ENCODE results near the gene PRR14L. TPM values are rescaled to one million over a fixed set of nuclear protein-coding genes. Genes with fewer than 3 reads are reported as not detected.
"Not testable (repeated sequence)": the region's sequence is repeated elsewhere in the genome, so short reads cannot be mapped to it uniquely, and the experiment has no call there.

Gene PRR14L
- total and polyA plus RNA-seq, 5 donors from 2014 or later: 12.0 to 48.1 (median 21.8) TPM

DNA sequence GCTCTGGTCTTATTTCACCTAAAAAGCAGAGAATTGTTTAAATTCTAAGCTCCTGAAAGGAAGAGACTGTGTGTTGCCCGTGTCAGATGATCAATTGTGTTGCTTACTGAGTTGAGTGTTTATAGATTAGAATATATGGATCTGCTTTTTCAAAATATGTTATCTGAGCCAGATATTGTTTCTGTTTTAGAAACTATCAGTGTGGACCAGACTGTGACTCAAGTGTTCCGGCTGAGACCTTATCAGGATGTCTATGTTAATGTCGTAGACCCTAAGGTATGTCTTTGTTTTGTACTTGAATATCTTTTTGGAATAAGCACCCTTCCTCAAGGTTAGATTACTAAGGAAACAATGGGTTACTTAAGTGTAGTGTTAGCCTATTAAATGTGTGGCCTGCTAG, 14.9 kb upstream of the PRR14L start:
- H3K4me1 ChIP-seq (ENCODE audit: control insufficient read depth, insufficient read depth, low read length, poor library complexity, severe bottlenecking): no peaks in the 10 kb centered on the region
- Mint-ChIP-seq H3K4me1 (peaks cover 0 to 5% (median 2%) of the 10 kb centered on the region in 4 donors), H3K4me3 (no peak overlapping the region), H3K27me3 (no peaks in the 10 kb centered on the region), H3K9me3 (no peaks in the 10 kb centered on the region), H3K27ac (peak overlapping the region in 2 of 3 donors; percentile 12 to 74), H3K36me3 (peaks cover 28% of the 10 kb centered on the region)
- H3K9me3 ChIP-seq (ENCODE audit: control insufficient read depth in 2 of 2, low read length in 2 of 2): no peaks in the 10 kb centered on the region
- H3K4me3 ChIP-seq (ENCODE audit: low read depth, low read length): no peak overlapping the region
- peaks cover 39% of the 10 kb centered on the region for H3K36me3 ChIP-seq (ENCODE audit: control insufficient read depth, insufficient read depth, low read length)
- no peak for ATAC-seq (ENCODE audit: low read depth in 2 of 2)
- H3K27ac ChIP-seq (ENCODE audit: insufficient read depth, low read length, poor library complexity, severe bottlenecking): no peak overlapping the region
- no peaks in the 10 kb centered on the region for H3K27me3 ChIP-seq (ENCODE audit: control insufficient read depth, insufficient read depth, low read length)
- DNase-seq: no peak

DNA sequence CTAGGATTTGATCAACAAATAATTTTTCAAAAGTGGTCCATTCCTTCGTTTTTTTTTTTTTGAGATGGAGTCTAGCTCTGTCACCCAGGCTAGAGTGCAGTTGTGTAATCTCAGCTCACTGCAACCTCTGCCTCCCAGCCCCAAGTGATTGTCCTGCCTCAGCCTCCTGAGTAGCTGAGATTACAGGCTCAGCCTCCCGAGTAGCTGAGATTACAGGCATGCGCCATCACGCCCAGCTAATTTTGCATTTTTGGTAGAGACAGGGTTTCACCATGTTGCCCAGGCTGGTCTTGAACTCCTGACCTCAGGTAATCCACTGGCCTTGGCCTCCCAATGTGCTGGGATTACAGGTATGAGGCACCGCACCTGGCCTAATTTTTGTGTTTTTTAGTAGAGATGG, 8.9 kb upstream of the PRR14L start:
- H3K27ac Mint-ChIP-seq: not testable (repeated sequence)

DNA sequence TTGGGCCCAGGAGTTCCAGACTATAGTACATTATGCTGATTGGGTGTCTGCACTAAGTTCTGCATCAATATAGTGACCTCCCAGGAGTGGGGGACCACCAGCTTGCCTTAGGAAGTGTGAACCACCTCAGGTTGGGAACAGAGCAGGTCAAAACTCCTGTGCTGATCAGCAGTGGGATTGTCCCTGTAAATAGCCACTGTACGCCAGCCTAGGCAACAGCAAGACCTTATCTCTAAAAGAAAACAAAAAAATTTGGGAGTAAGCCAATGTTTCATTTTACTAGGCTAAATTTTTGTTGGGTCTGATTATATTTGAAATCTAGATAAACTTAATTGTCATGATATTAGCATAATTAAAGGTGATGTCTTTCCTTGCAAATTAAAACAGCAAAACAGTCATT, 7.3 kb upstream of the PRR14L start:
- Histone ChIP-seq H3K27me3 (ENCODE audit: control insufficient read depth, insufficient read depth, low read length) (no peaks in the 10 kb centered on the region), H3K4me1 (ENCODE audit: control insufficient read depth, insufficient read depth, low read length, poor library complexity, severe bottlenecking) (peaks cover 18% of the 10 kb centered on the region), H3K9me3 (ENCODE audit: control insufficient read depth in 2 of 2, low read length in 2 of 2) (no peaks in the 10 kb centered on the region), H3K27ac (ENCODE audit: insufficient read depth, low read length, poor library complexity, severe bottlenecking) (no peak overlapping the region), H3K4me3 (ENCODE audit: low read depth, low read length) (no peak overlapping the region), H3K36me3 (ENCODE audit: control insufficient read depth, insufficient read depth, low read length) (peaks cover 8% of the 10 kb centered on the region)
- Mint-ChIP-seq H3K9me3 (no peaks in the 10 kb centered on the region), H3K27ac (no peak overlapping the region), H3K4me1 (peaks cover 14 to 41% (median 28%) of the 10 kb centered on the region in 4 donors), H3K27me3 (peaks cover 7% of the 10 kb centered on the region), H3K36me3 (peaks cover 12% of the 10 kb centered on the region), H3K4me3 (no peak overlapping the region)
- DNase-seq (no peak), ATAC-seq (ENCODE audit: low read depth in 2 of 2) (no peak)

More for the DNA sequence above, 8.9 kb upstream of the PRR14L start:
- not testable (repeated sequence) for ATAC-seq (ENCODE audit: low read depth in 2 of 2); H3K4me3 ChIP-seq (ENCODE audit: low read depth, low read length); H3K27ac ChIP-seq (ENCODE audit: insufficient read depth, low read length, poor library complexity, severe bottlenecking); H3K27me3 Mint-ChIP-seq; H3K36me3 ChIP-seq (ENCODE audit: control insufficient read depth, insufficient read depth, low read length); H3K4me1 ChIP-seq (ENCODE audit: control insufficient read depth, insufficient read depth, low read length, poor library complexity, severe bottlenecking); H3K4me3 Mint-ChIP-seq; H3K9me3 ChIP-seq (ENCODE audit: control insufficient read depth in 2 of 2, low read length in 2 of 2); H3K27me3 ChIP-seq (ENCODE audit: control insufficient read depth, insufficient read depth, low read length); H3K9me3 Mint-ChIP-seq; DNase-seq
- H3K36me3 Mint-ChIP-seq: peaks cover 12% of the 10 kb centered on the region
- peaks cover 9 to 29% (median 20%) of the 10 kb centered on the region in 4 donors for H3K4me1 Mint-ChIP-seq

DNA sequence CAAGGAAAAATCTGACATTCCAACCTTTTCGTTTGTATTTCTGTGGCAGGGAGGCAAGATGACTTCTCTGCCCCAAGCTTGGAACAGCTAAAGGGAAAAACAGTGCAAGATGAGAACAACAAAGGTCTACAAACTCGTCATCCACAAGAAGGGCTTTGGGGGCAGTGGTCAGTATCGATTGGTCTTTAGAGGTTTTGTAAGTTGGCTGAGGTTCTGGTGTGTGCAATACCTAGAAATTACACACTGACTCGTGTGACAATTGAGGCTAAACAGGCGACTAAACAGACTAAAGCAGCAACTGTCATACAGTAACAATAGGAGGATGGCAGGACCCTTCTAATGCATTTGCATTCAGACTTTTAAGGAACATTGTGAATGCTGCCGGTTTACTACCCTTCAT, 4.9 kb upstream of the PRR14L start:
- peak overlapping the region; percentile 72 to 94 (median 94) for H3K4me3 Mint-ChIP-seq
- H3K27ac Mint-ChIP-seq: peak overlapping the region; percentile 95 to 100 (median 97)
- H3K9me3 ChIP-seq (ENCODE audit: control insufficient read depth in 2 of 2, low read length in 2 of 2): no peaks in the 10 kb centered on the region
- H3K36me3 ChIP-seq (ENCODE audit: control insufficient read depth, insufficient read depth, low read length): no peaks in the 10 kb centered on the region
- H3K36me3 Mint-ChIP-seq: peaks cover 3% of the 10 kb centered on the region
- H3K4me1 ChIP-seq (ENCODE audit: control insufficient read depth, insufficient read depth, low read length, poor library complexity, severe bottlenecking): peaks cover 26% of the 10 kb centered on the region
- peaks cover 22 to 48% (median 35%) of the 10 kb centered on the region in 4 donors for H3K4me1 Mint-ChIP-seq
- DNase-seq (no peak), ATAC-seq (ENCODE audit: low read depth in 2 of 2) (no peak)
- H3K27me3 Mint-ChIP-seq: peaks cover 7% of the 10 kb centered on the region
- H3K27me3 ChIP-seq (ENCODE audit: control insufficient read depth, insufficient read depth, low read length): no peaks in the 10 kb centered on the region
- peak overlapping the region; percentile 90 for H3K4me3 ChIP-seq (ENCODE audit: low read depth, low read length)
- H3K27ac ChIP-seq (ENCODE audit: insufficient read depth, low read length, poor library complexity, severe bottlenecking): peak overlapping the region; percentile 87
- no peaks in the 10 kb centered on the region for H3K9me3 Mint-ChIP-seq

DNA sequence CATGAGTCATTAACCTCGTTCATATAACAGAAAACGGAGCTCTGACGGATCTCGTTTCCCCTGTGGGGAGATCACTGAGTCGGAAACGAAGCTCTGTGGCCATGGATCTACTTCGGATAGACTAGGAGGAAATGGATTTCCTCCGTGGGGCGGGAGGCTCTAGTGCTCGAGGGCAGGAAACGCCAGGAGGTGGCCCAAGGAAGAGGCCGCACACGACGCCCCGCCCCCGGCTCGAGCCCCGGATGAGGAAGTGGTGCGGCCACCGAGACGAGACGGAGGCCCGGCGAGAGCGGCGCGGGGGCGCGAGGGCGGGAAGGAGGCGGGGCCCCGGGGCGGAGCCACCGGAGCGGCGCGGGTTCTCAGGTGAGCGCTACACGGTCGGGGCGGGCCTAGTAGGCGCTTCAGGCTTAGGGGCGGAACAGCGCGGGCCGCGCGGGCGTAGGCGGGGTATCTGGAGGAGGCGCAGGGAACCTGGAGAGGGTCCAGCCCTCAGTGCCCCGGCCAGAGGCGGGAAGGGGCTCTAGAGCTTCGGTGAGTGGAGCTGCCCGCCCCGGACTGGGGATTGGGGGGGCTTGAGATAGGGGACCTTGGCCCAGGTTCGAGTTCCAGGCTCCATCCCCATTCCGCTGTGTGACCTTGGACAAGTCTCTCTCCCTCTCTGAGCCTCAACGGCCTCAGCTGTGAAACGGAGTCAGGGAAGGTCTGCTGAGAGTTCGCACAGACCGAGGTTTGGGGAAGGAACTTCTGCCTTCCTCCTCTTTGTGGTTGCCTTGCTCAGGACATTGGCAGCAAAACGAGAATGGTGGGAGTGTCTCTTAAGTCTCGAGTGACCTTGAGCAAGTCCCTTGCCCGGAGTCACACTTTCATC, 3.9 kb upstream of the PRR14L start, which contains the start of gene DEPDC5:
DEPDC5 (plus strand) TSS at position 386 of the 868 bp plus-strand sequence. CDS start 903 bp downstream, outside the sequence.
- peaks cover 7% of the 10 kb centered on the region for H3K27me3 Mint-ChIP-seq
- H3K9me3 ChIP-seq (ENCODE audit: control insufficient read depth in 2 of 2, low read length in 2 of 2): no peaks in the 10 kb centered on the region
- H3K36me3 Mint-ChIP-seq: peaks cover 3% of the 10 kb centered on the region
- H3K27ac Mint-ChIP-seq: peak within 1 kb of the TSS; percentile 97 to 100 (median 99)
- peak; percentile 95 to 97 (median 96) for DNase-seq
- peak within 1 kb of the TSS; percentile 87 for H3K27ac ChIP-seq (ENCODE audit: insufficient read depth, low read length, poor library complexity, severe bottlenecking)
- peak within 1 kb of the TSS; percentile 90 for H3K4me3 ChIP-seq (ENCODE audit: low read depth, low read length)
- H3K4me3 Mint-ChIP-seq: peak within 1 kb of the TSS; percentile 94 to 95 (median 94)
- no peaks in the 10 kb centered on the region for H3K9me3 Mint-ChIP-seq
- H3K4me1 ChIP-seq (ENCODE audit: control insufficient read depth, insufficient read depth, low read length, poor library complexity, severe bottlenecking): peaks cover 33% of the 10 kb centered on the region
- H3K36me3 ChIP-seq (ENCODE audit: control insufficient read depth, insufficient read depth, low read length): no peaks in the 10 kb centered on the region
- H3K27me3 ChIP-seq (ENCODE audit: control insufficient read depth, insufficient read depth, low read length): no peaks in the 10 kb centered on the region
- H3K4me1 Mint-ChIP-seq: peaks cover 27 to 56% (median 41%) of the 10 kb centered on the region in 4 donors
- peak; percentile 80 to 84 for ATAC-seq (ENCODE audit: low read depth in 2 of 2)

- ATAC-seq (ENCODE audit: low read depth in 2 of 2): no peak
- no peaks in the 10 kb centered on the region for H3K27me3 ChIP-seq (ENCODE audit: control insufficient read depth, insufficient read depth, low read length)
- Mint-ChIP-seq H3K9me3 (no peaks in the 10 kb centered on the region), H3K27ac (peak overlapping the region; percentile 97 to 100 (median 99)), H3K27me3 (peaks cover 7% of the 10 kb centered on the region), H3K36me3 (peaks cover 3% of the 10 kb centered on the region), H3K4me1 (peaks cover 32 to 63% (median 48%) of the 10 kb centered on the region in 4 donors), H3K4me3 (peak overlapping the region; percentile 94 to 95 (median 94))
- H3K4me3 ChIP-seq (ENCODE audit: low read depth, low read length): peak overlapping the region; percentile 83
- DNase-seq: no peak
- no peaks in the 10 kb centered on the region for H3K36me3 ChIP-seq (ENCODE audit: control insufficient read depth, insufficient read depth, low read length)
- H3K4me1 ChIP-seq (ENCODE audit: control insufficient read depth, insufficient read depth, low read length, poor library complexity, severe bottlenecking): peaks cover 40% of the 10 kb centered on the region
- peak overlapping the region; percentile 87 for H3K27ac ChIP-seq (ENCODE audit: insufficient read depth, low read length, poor library complexity, severe bottlenecking)
- H3K9me3 ChIP-seq (ENCODE audit: control insufficient read depth in 2 of 2, low read length in 2 of 2): no peaks in the 10 kb centered on the region
Measured at GRCh38 chr22:31753005-31753633, 3.2 kb upstream of the PRR14L start.

GRCh38 chr22:31752096-31752847, 2.3 kb upstream of the PRR14L start:
- peaks cover 39 to 71% (median 54%) of the 10 kb centered on the region in 4 donors for H3K4me1 Mint-ChIP-seq

More at GRCh38 chr22:31752096-31752847, 2.3 kb upstream of the PRR14L start:
- Mint-ChIP-seq H3K9me3 (no peaks in the 10 kb centered on the region), H3K4me3 (peak overlapping the region in 3 of 4 donors; percentile 84 to 94 (median 94)), H3K27ac (peak overlapping the region; percentile 59 to 99 (median 97)), H3K36me3 (peaks cover 4% of the 10 kb centered on the region), H3K27me3 (peaks cover 7% of the 10 kb centered on the region)
- Histone ChIP-seq H3K9me3 (ENCODE audit: control insufficient read depth in 2 of 2, low read length in 2 of 2) (no peaks in the 10 kb centered on the region), H3K4me3 (ENCODE audit: low read depth, low read length) (no peak overlapping the region), H3K4me1 (ENCODE audit: control insufficient read depth, insufficient read depth, low read length, poor library complexity, severe bottlenecking) (peaks cover 45% of the 10 kb centered on the region), H3K36me3 (ENCODE audit: control insufficient read depth, insufficient read depth, low read length) (no peaks in the 10 kb centered on the region), H3K27me3 (ENCODE audit: control insufficient read depth, insufficient read depth, low read length) (no peaks in the 10 kb centered on the region), H3K27ac (ENCODE audit: insufficient read depth, low read length, poor library complexity, severe bottlenecking) (no peak overlapping the region)
- DNase-seq (no peak), ATAC-seq (ENCODE audit: low read depth in 2 of 2) (no peak)

Data from CD4-positive, CD25-positive, alpha-beta regulatory T cell (primary cell).